ENCODE results near the gene NDUFB4.
A peak's percentile ranks its signal among the peaks of the same experiment; 100 is the strongest.
"Not testable (repeated sequence)": the region's sequence is repeated elsewhere in the genome, so short reads cannot be mapped to it uniquely, and the experiment has no call there.

NDUFB4 gene

GRCh38 chr3:120615847-120616609 lies 19.9 kb downstream of the NDUFB4 start:
- no peak overlapping the region for H3K14ac ChIP-seq (ENCODE audit: low read length)
- no peak overlapping the region for H3K9ac ChIP-seq (ENCODE audit: low read length)
- H4K91ac ChIP-seq (ENCODE audit: low read depth, low read length): no peak overlapping the region
- H4K8ac ChIP-seq (ENCODE audit: low read depth, low read length): no peak overlapping the region
- no peak overlapping the region for H2BK120ac ChIP-seq (ENCODE audit: insufficient read depth, low read length, poor library complexity)
- no peaks in the 10 kb centered on the region for H3K79me2 ChIP-seq (ENCODE audit: control insufficient read depth, insufficient read depth, low read length, poor library complexity)
- H3K4ac ChIP-seq (ENCODE audit: low read depth, low read length): no peak overlapping the region
- no peak overlapping the region for H2AFZ ChIP-seq (ENCODE audit: insufficient read depth, low read length, poor library complexity)
- no peaks in the 10 kb centered on the region for H3K36me3 ChIP-seq (ENCODE audit: control insufficient read depth in 1 of 2, insufficient read depth in 2 of 2, low read length in 2 of 2)
- H3K9me3 ChIP-seq (ENCODE audit: insufficient read depth, low read depth, low read length): no peaks in the 10 kb centered on the region
- no peaks in the 10 kb centered on the region for H3K27me3 ChIP-seq (ENCODE audit: insufficient read depth, low read length)
- WGBS (ENCODE audit: extremely low coverage, insufficient coverage, insufficient read length): no CpG with 5 or more reads among the region's 13 CpGs
- H3K4me1 ChIP-seq (ENCODE audit: control insufficient read depth in 1 of 2, insufficient read depth in 2 of 2, low read length in 2 of 2): peaks cover 0 to 3% of the 10 kb centered on the region in 2 experiments
- H3K4me3 ChIP-seq (ENCODE audit: low read depth, low read length): no peak overlapping the region
- no peak overlapping the region for H4K12ac ChIP-seq (ENCODE audit: low read depth, low read length)
- H3K23ac ChIP-seq (ENCODE audit: low read length): no peak overlapping the region
- no peaks in the 10 kb centered on the region for H3K79me1 ChIP-seq (ENCODE audit: low read length)
- no peak overlapping the region for H3K27ac ChIP-seq (ENCODE audit: low read depth, low read length)
- H2AK5ac ChIP-seq (ENCODE audit: low read length): no peak overlapping the region
- H2BK12ac ChIP-seq (ENCODE audit: low read length): no peak overlapping the region
- H3K18ac ChIP-seq (ENCODE audit: low read length): no peak overlapping the region
- peak in 1 of 2 donors; percentile 14 for DNase-seq
- no peak overlapping the region for H2BK5ac ChIP-seq (ENCODE audit: low read depth, low read length, poor library complexity)
- no peak overlapping the region for H3K4me2 ChIP-seq (ENCODE audit: low read length)

DNA sequence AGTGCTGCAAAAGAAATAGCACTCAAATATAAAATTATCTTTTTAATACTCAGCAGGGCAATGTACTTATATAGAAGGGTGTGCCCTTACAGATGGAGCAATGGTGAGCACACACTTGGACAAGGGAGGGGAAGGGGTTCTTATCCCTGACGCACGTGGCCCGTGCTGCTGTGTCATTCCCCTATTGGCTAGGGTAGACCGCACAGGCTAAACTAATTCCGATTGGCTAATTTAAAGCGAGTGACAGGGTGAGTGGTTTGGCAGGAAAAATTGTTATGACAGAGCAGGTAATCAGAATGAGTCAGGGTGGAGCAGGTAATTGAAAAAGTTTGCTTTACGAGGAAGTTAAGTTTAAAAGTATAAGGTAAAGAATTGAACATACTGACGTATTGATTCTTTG lies 20.6 kb downstream of the NDUFB4 start:
- not testable (repeated sequence) for H3K4me2 ChIP-seq (ENCODE audit: low read length); H4K8ac ChIP-seq (ENCODE audit: low read depth, low read length); H3K4me3 ChIP-seq (ENCODE audit: low read depth, low read length)

GRCh38 chr3:120622457-120622856 lies 26.3 kb downstream of the NDUFB4 start:
- no peaks in the 10 kb centered on the region for H3K27me3 ChIP-seq (ENCODE audit: insufficient read depth, low read length)
- peaks cover 7% of the 10 kb centered on the region for H3K9me3 ChIP-seq (ENCODE audit: insufficient read depth, low read depth, low read length)
- H2AFZ ChIP-seq (ENCODE audit: insufficient read depth, low read length, poor library complexity): no peak overlapping the region
- H3K4ac ChIP-seq (ENCODE audit: low read depth, low read length): no peak overlapping the region
- H3K18ac ChIP-seq (ENCODE audit: low read length): no peak overlapping the region
- WGBS (ENCODE audit: extremely low coverage, insufficient coverage, insufficient read length): no CpG with 5 or more reads among the region's 3 CpGs
- H3K4me3 ChIP-seq (ENCODE audit: low read depth, low read length): no peak overlapping the region
- no peaks in the 10 kb centered on the region for H3K79me2 ChIP-seq (ENCODE audit: control insufficient read depth, insufficient read depth, low read length, poor library complexity)
- H2BK5ac ChIP-seq (ENCODE audit: low read depth, low read length, poor library complexity): no peak overlapping the region
- no peak overlapping the region for H3K9ac ChIP-seq (ENCODE audit: low read length)
- no peak for DNase-seq
- H3K27ac ChIP-seq (ENCODE audit: low read depth, low read length): no peak overlapping the region
- no peaks in the 10 kb centered on the region for H3K79me1 ChIP-seq (ENCODE audit: low read length)
- no peaks in the 10 kb centered on the region for H3K36me3 ChIP-seq (ENCODE audit: control insufficient read depth in 1 of 2, insufficient read depth in 2 of 2, low read length in 2 of 2)
- no peak overlapping the region for H4K8ac ChIP-seq (ENCODE audit: low read depth, low read length)
- H2BK12ac ChIP-seq (ENCODE audit: low read length): no peak overlapping the region
- H2BK120ac ChIP-seq (ENCODE audit: insufficient read depth, low read length, poor library complexity): no peak overlapping the region
- H2AK5ac ChIP-seq (ENCODE audit: low read length): no peak overlapping the region
- H4K12ac ChIP-seq (ENCODE audit: low read depth, low read length): no peak overlapping the region
- no peaks in the 10 kb centered on the region for H3K4me1 ChIP-seq (ENCODE audit: control insufficient read depth in 1 of 2, insufficient read depth in 2 of 2, low read length in 2 of 2)
- H3K23ac ChIP-seq (ENCODE audit: low read length): no peak overlapping the region
- H3K14ac ChIP-seq (ENCODE audit: low read length): no peak overlapping the region
- no peak overlapping the region for H4K91ac ChIP-seq (ENCODE audit: low read depth, low read length)
- no peak overlapping the region for H3K4me2 ChIP-seq (ENCODE audit: low read length)

More for the DNA sequence above, 20.6 kb downstream of the NDUFB4 start:
- not testable (repeated sequence) for H3K4ac ChIP-seq (ENCODE audit: low read depth, low read length); H3K36me3 ChIP-seq (ENCODE audit: control insufficient read depth in 1 of 2, insufficient read depth in 2 of 2, low read length in 2 of 2); H3K79me1 ChIP-seq (ENCODE audit: low read length); H3K18ac ChIP-seq (ENCODE audit: low read length); H4K91ac ChIP-seq (ENCODE audit: low read depth, low read length); H3K79me2 ChIP-seq (ENCODE audit: control insufficient read depth, insufficient read depth, low read length, poor library complexity); H2BK5ac ChIP-seq (ENCODE audit: low read depth, low read length, poor library complexity); H2BK12ac ChIP-seq (ENCODE audit: low read length); H3K9ac ChIP-seq (ENCODE audit: low read length); H2AFZ ChIP-seq (ENCODE audit: insufficient read depth, low read length, poor library complexity); H3K4me1 ChIP-seq (ENCODE audit: control insufficient read depth in 1 of 2, insufficient read depth in 2 of 2, low read length in 2 of 2); H3K9me3 ChIP-seq (ENCODE audit: insufficient read depth, low read depth, low read length); H3K27ac ChIP-seq (ENCODE audit: low read depth, low read length); H2AK5ac ChIP-seq (ENCODE audit: low read length); H3K23ac ChIP-seq (ENCODE audit: low read length); H4K12ac ChIP-seq (ENCODE audit: low read depth, low read length); H3K27me3 ChIP-seq (ENCODE audit: insufficient read depth, low read length); H3K14ac ChIP-seq (ENCODE audit: low read length); H2BK120ac ChIP-seq (ENCODE audit: insufficient read depth, low read length, poor library complexity)
- WGBS (ENCODE audit: extremely low coverage, insufficient coverage, insufficient read length): no CpG with 5 or more reads among the region's 8 CpGs
- DNase-seq: peak in 1 of 2 donors; percentile 5

- DNase-seq: peak; percentile 78 to 92
- no peaks in the 10 kb centered on the region for H3K79me1 ChIP-seq (ENCODE audit: low read length)
- no peak overlapping the region for H3K4me3 ChIP-seq (ENCODE audit: low read depth, low read length)
- no peak overlapping the region for H4K8ac ChIP-seq (ENCODE audit: low read depth, low read length)
- H3K9ac ChIP-seq (ENCODE audit: low read length): no peak overlapping the region
- no peak overlapping the region for H4K91ac ChIP-seq (ENCODE audit: low read depth, low read length)
- no peak overlapping the region for H4K12ac ChIP-seq (ENCODE audit: low read depth, low read length)
- no peak overlapping the region for H2AFZ ChIP-seq (ENCODE audit: insufficient read depth, low read length, poor library complexity)
- H3K9me3 ChIP-seq (ENCODE audit: insufficient read depth, low read depth, low read length): peaks cover 7% of the 10 kb centered on the region
- no peak overlapping the region for H2BK120ac ChIP-seq (ENCODE audit: insufficient read depth, low read length, poor library complexity)
- no peak overlapping the region for H3K14ac ChIP-seq (ENCODE audit: low read length)
- no peak overlapping the region for H2BK5ac ChIP-seq (ENCODE audit: low read depth, low read length, poor library complexity)
- H3K4me2 ChIP-seq (ENCODE audit: low read length): no peak overlapping the region
- H3K23ac ChIP-seq (ENCODE audit: low read length): no peak overlapping the region
- no peaks in the 10 kb centered on the region for H3K27me3 ChIP-seq (ENCODE audit: insufficient read depth, low read length)
- no peak overlapping the region for H2AK5ac ChIP-seq (ENCODE audit: low read length)
- no CpG with 5 or more reads among the region's 12 CpGs for WGBS (ENCODE audit: extremely low coverage, insufficient coverage, insufficient read length)
- no peak overlapping the region for H2BK12ac ChIP-seq (ENCODE audit: low read length)
- no peaks in the 10 kb centered on the region for H3K79me2 ChIP-seq (ENCODE audit: control insufficient read depth, insufficient read depth, low read length, poor library complexity)
- no peaks in the 10 kb centered on the region for H3K36me3 ChIP-seq (ENCODE audit: control insufficient read depth in 1 of 2, insufficient read depth in 2 of 2, low read length in 2 of 2)
- no peak overlapping the region for H3K4ac ChIP-seq (ENCODE audit: low read depth, low read length)
- no peaks in the 10 kb centered on the region for H3K4me1 ChIP-seq (ENCODE audit: control insufficient read depth in 1 of 2, insufficient read depth in 2 of 2, low read length in 2 of 2)
- H3K18ac ChIP-seq (ENCODE audit: low read length): no peak overlapping the region
- H3K27ac ChIP-seq (ENCODE audit: low read depth, low read length): no peak overlapping the region
Measured at GRCh38 chr3:120622870-120623726, 27.0 kb downstream of the NDUFB4 start.

Data from trophoblast cell (in vitro differentiated cells and primary cell).